ENCODE measurements around the gene C3orf70.

C3orf70 gene, protein sequence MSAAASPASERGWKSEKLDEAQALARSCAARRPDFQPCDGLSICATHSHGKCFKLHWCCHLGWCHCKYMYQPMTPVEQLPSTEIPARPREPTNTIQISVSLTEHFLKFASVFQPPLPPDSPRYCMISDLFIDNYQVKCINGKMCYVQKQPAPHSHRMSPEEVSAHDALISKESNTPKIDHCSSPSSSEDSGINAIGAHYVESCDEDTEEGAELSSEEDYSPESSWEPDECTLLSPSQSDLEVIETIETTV

DNA sequence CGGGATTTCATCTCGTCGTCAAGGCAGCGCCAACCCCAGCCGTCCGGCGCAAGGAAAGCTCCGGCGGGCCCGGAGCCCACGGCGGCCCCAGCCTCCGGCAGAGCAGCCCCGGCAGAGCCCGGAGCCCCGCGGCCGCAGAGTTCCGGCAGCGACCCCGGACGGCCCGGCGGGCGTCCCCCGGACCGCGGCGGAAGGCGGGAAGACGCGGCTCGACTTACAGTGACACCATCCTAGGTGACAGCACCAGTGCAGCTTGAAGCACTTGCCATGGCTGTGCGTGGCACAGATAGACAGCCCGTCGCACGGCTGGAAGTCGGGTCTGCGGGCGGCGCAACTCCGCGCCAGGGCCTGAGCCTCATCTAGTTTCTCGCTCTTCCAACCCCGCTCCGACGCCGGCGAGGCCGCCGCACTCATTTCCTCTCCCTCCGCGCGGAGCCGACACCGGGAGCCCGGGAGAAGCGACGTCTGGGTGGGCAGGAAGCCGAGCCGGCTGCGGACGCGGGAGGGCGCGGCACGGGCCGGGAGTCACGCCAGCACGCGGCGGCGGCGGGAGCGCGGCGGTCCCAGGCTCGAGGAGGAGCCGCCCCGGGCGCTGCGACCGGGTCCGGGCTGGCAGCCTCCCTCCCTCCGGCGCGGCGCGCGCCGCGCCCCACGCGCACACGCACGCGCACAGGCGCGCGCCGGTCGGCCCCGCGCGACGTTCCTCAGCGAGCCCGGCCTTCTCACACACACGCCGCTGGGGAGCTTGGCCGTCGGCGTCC is at the start of gene C3orf70:
TSS of gene C3orf70 (minus strand) at position 651 of the 761 bp plus-strand sequence. CDS start at position 414, 237 bp downstream.
- peak; percentile 32 to 75 for DNase-seq

DNA sequence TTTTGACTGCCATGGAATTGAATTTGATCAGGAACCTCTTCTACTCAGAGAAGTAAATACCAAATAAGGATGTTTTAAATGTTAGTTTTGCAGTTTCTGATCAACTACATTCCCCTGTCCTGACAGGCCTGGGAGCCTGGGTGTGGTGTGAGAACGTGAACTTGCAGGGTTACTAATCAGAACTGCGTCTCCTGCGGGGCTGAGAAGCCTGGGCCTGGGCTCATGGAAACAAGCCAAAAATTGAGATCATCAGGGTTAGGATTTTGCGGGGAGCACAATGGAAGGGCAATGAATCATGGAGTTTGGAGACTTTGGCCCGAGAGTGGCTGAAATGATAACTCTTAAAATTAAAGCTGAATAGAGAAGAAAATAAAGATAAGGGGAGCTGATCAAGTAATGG is 47.8 kb upstream of the C3orf70 start:
- DNase-seq: no peak

DNA sequence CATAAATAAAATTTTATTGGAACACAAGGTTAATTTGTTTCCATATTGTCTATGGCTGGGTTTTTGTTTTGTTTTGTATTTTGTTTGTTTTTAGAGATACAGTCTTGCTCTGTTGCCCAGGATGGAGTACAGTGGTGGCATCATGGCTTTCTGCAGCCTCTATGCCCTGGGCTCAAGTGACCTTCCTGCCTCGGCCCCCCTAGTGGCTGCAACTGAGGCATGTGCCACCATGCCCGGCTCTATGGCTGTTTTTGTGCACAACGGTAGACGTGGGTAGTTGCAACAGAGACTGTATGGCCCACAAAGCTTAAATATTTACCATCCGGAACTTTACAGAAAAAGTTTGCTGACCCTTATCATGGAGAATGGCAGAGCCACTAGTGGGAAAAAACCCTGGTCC is 46.8 kb upstream of the C3orf70 start:
- no peak for DNase-seq

DNA sequence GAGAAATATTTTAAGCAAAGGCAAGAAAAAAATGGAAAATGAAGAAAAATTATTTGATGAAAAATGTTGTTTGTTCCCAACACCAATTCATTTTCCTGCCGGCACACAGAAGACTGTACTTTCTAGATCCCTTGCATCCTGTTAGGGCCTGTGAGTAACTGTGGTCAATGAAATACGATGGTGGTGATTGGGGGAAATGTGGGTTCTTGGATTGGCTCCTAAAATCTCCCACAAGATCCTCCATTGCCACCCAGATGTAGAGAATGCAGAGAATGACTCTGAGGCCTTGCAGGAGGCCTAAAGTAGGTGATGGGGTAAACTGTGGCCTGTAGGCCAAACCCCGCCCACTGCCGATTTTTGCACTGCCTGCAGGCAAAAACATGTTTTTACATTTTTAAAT is 46.3 kb upstream of the C3orf70 start:
- DNase-seq: no peak

DNA sequence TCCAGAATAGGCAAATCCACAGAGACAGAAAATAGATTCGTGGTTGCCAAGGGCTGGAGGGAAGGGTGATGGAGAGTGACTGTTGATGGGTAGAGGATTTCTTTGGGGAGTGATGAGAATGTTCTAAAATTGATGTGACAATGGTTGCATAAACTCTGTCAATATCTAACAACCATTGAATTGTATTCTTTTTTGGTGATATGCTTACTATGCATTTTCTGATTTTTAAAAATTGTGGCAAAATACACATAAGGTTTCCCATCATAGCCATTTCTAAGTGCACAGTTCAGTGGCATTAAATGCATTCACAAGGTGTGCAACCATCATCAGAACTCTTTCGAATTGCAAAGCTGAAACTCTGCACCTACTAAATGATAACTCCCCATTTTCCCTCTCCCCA is 44.2 kb upstream of the C3orf70 start:
- DNase-seq: no peak

DNA sequence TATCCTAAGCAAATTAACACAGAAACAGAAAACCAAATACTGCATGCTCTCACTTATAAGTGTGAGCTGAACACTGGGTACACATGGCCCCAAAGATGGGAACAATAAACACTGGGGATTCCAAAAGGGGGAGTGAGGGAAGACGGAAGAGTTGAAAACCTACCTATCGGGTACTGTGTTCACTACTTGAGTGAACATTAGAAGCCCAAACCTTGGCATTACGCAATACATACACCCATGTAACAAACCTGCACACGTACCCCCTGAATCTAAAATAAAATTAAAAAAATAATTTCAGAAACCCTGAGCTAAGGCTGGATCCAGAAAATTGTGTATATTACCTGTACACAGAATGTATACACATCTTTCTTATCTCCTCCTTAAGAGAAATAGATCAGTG is 42.8 kb upstream of the C3orf70 start:
- DNase-seq: no peak

DNA sequence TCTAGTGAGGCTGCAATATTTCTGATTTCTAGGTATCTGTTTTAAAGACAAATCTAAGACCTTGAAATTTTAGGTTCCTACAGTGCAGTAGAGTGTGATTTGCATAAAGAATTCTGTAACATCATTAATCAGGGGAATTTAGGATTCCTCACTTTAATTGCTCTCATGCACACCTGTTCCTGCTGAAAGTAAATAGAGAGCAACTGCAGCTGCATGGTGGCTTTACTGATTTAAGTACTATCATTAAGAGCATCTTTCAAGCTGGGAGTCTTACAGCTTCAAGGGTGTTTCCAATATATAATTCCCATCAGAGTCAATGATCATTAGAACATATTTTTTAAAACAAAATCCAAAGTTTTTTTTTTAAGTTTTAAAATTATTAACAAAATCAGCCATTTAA is 36.0 kb upstream of the C3orf70 start:
- no peak for DNase-seq

DNA sequence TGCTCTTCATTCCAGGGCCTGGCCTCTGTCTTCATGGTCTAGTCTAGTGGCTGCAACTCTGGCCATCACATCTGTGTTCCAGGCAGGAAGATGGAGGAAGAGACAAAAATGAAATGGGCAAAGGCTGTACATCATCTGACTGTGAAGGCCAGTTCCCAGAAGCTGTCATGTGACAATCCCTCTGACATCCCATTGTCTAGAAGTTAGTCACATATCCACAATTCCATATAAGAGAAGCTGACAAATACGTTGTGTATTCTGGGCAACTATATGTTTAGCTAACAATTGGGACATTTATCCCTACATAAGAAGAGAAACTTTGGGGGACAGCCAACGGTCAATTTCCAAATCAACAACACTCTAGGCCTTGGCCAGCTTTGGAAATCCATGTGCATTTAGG is 34.5 kb upstream of the C3orf70 start:
- no peak for DNase-seq

DNA sequence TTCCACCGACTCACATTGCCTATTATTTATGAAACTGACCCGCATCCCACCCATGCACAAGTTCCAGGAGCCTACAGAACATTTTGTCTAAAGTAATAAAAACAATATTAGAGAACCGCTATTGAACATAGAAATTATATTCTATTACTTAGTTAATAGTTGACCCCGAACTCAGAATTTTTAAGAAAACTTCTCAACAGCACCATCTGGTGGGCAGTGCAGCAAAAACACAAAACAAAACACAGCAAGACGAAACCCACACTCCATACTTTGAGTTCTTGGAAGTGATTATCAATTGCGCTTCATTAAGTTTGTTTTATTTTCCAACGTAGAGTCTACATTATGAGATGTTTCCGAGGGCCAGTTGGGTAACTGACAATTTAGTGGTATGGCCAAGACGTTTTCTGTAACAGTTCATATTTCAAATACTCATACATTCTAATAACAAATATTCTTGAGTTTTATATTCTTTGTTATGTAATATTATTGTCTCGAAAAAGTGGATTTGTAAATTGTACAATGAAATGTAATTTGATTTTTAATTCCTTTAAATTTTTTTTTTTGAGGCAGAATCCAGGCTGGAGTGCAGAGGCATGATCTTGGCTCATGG is 24.0 kb upstream of the C3orf70 start:
- peak; percentile 41 to 68 for DNase-seq

DNA sequence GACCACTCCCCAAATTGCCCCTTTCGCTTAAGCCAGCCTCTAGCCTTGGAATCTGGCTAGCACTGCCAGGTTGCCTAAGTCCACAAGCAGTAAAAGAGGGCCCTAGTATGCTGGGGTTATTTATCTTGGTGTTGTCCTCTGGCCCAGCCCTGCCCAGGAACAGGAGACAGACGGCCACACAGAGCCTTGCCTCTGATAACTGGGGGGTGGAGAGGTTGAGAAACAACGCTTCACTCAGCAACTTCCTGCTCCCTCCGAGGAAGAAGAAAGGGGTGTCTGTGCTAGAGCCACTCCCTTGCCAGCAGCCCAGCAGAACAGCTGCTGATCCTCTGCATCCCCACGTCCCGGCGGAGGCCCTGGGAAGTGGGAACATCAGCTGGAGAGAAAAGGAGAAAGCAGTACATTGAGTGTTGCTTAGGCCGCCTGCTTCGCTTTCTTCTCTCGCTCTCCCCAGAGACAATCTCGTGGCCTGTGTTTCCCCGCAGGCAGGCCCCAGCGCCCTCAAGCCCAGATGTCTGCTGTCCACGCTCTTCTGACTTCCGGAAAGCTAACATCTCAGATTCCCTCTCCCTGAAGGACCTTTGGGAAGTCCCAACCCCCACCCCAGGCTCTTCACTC is 22.6 kb upstream of the C3orf70 start:
- DNase-seq: no peak

DNA sequence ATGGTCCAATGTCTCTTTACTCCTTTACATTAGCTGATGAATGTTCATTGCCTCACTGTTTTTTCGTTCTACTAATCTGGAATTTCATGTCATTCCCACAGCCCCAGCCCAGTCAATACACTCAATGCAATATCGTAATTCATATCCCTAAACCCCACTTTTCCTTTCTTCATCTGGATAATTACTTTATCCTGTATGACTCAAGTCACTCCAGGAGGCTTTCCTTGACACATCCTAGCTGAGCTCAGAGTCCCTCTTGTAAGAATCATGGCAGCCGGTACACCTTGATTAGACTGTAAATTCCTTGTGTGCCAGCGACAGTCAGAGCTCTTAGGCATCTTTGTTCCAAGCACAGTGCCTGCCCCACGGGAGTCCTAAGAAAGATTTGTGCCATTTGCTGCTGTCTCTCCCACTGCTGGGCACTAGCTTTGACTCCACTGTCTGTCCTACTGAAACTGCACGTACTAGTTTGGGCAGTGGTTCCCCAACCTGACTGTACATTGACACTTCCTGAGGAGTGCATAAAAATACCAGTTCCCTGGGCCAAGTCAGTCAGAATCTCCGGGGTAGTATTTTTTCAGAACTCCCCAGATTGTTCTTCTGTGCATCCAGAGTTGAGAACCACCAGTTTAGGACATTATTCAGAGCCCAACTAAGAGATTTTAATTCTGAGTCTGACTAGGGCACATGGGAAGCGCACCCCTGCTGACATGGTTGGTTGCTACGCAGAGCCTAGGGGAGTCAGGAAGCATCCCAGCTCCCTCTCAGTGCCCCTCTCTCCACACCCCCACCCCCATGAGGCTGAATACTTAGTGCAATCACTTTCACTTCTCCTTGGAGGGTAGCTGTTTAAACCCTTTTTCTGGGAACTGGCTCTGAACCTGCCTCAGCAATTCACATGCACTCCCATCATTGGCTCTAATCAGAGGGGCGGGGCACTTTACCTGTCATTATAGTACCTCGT is 19.5 kb upstream of the C3orf70 start:
- DNase-seq: no peak

DNA sequence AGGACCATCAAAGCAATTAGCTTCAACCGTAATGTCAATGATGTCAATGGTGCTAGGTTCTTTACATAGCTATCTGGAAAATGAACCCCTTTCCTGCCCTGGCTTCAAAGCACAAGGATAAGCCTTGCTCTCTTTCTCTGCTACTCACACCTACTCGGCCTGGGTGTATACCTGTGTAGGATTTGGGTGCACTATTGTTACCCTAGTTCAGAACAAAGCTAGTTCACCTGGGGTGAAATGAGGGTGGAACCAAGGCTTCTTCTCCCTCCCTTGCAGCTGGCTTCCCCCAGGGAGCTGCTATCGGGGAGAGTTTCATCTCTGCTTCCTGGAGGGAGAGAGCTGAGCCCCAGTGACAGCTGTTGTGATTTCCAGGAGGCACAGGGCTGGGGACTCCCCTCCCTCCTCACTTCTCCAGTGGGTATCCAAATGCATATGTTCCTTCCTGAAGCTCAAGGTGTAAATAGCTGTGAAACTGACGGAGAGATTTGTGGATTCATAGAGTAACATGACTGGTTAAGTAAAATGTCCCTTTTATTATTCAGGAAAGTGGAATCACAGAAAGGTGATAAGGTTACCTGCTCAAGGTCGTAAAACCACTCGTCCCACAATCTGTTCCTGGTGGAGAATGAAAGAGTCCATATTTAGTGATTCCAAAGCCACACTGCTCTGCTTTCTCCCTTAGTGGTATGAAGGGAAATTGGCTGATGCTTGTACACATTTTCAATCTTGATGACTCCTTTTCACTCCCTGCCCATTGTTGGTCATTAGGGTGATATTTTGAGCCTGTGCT is 11.8 kb upstream of the C3orf70 start:
- DNase-seq: no peak

DNA sequence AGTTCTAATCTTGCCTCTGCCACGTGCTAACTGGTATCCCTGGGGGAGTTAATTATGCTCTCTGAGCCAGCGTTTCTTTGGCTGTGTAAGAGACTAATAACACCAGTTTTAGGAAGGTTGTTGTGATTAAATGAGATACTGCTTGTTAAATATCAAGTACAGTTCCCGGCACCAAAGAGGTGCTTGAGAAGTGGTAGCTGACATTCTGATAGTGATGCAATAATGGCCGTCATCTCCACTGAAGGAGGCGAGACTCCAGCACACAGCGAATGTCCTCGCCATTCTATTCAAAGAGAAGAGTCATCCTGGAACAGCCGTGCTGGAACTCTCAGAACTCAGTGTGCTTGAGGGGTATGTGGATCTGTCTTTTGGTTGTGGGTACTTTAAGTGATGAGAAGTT is 9.8 kb upstream of the C3orf70 start:
- no peak for DNase-seq

DNA sequence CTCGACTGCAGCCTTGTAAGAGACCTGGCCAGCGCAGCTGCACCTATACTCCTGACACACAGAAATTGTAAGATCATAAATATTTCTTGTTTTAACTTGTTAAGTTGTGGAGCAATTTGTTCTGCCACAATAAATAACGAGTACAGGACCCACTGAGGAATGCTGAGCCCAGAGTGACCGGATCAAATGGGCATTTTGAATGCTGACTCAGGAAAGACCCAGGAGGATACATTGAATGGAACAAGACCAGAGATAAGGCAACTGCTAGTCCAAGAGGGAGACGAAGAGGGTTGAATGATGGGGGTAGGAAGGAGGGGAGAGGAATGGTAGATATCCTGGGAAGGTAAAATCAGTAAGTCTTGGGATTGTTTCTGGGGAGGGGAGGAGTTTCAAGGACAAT is 8.9 kb upstream of the C3orf70 start:
- DNase-seq: no peak

DNA sequence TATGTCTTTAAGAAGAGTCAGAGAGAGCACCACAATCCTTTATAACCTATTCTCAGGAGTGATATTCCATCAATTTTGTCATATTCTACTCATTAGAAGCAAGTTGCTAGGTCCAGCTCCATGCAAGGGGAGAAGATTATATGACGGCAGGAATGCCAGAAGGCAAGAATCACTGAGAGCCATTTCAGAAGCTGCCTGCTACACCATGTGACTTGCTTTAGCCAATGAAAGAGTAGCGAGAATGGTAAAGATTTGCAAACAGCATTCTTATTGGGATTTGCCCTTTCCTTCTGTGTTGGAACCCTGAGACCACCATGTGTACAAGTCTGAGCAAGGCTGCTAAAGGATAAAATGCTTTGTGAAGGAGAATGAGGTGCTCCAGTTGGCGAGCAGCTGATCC is 4.5 kb upstream of the C3orf70 start:
- no peak for DNase-seq

DNA sequence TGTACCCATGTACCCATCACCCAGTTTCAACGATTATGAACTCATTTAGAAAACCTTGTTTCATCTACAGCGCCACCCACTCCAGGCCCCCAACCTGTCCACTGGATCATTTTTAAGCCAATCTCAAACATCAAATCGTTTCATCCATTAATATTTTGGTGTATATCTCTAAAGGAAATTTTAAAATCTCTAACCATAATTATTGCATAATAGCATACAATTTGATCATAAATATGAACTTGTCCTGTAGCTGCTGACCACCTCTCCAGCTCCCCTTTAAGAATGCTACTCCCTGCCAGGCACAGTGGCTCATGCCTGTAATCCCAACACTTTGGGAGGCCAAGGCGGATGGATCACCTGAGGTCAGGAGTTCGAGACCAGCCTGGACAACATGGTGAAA is 2.8 kb upstream of the C3orf70 start:
- no peak for DNase-seq

DNA sequence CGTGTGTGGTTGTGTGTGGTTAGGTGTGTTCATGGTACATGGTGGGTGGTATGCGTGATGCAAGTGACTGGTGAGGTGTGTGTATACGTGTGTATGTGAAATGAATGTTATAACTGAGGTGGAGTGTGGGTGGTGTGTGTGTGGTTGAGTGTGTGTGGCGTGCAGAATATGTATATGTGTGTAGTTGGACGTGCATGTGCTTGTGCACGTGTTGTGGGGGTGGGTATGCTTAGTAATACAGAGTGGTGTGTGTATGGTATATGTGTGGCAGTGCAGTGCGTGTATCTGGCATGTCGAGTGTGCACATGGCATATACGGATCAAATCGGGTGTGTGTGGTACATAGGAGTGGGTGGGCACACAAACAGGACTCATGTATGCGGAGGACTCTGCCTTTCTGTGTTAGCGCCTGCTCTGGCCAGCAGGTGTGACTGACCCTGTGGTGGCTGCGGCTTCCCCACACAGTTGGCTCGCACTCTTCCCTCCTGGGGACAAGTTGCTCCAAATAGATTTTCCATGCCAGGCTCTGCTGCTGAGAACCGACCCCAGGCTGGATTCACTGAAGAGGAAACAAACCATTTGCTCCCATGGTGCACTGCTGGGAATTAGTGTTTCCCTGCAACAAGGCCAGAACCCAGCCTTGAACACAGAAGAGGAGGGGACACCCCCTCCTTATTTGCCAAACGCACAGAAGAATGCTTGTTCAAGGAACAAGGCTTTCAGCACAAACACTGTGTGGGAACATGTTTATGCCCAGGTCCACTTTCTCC is 1.2 kb upstream of the C3orf70 start:
- DNase-seq: peak in 1 of 2 experiments; percentile 29

DNA sequence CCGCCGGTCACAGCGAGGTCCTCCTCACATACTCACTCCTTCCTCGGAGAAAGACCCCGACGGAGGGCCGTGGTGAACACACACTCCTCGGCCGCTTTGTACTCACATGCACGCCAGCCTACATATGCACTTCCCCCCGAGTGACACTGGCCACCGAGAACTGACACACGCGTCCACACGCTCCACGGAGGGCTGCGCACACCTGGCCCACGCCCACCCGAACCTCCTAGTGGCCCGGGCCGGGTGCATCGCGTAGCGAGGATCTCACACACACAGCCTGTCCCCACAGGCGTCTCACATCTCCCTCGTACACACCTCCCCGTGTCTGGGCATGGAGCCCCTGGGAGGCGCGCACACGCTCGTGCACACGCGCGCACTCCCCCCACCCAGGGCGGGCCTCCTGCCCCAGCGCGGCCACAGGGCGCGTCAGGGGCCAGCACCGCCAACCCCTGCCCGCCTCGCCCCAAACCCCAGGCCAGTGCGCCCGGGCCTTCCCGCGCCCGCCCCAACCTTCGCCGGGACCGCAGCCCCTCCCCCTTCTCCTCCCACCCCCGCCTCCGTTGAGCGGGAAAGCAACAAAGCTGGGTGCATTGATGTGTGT is 411 bp upstream of the C3orf70 start:
- no peak for DNase-seq

DNA sequence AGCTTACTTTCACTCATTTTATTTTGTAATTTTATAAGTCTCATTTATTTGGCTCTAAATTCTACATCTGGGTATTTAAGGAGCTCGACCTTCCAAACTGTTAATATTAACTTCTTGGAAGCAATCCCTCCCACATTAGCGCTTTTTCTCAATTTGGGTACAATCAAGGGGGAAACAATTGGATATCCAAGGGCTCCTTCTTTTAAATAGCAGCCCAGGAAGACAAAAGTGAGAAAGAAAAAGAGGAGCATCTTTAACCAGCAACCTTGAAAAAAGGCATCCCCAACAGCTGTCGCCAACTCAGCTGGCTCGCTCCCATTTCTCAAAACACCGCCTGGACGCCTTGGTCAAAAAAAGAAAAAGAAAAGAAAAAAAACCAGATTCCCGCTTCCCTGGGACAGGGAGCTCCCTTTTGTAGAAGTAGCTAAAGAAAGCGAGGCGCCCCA is 873 bp downstream of the C3orf70 start:
- DNase-seq: no peak

Measured in NCI-H446 (cell line).